ENCODE results near the gene PIH1D2. TPM values are rescaled to one million over a fixed set of nuclear protein-coding genes. Genes with fewer than 3 reads are reported as not detected.

The PIH1D2 gene
- total and polyA plus RNA-seq, 2 donors (not counting 3 experiments of a cell fraction or from before 2014, with no cell fraction given) = 0.51 to 1.3 TPM

GRCh38 chr11:112024178-112024772, 49.5 kb downstream of the PIH1D2 start:
- no peak for FAIRE-seq

More at GRCh38 chr11:112024178-112024772, 49.5 kb downstream of the PIH1D2 start:
- BruUV-seq (replicated peaks) = TSS peak; percentile 19
- Histone ChIP-seq H3K9me1 (replicated peaks; ENCODE audit: control insufficient read depth, extremely low read depth, insufficient read depth, low read length) (no peaks in the 10 kb centered on the region), H3K9ac (replicated peaks; ENCODE audit: extremely low read depth, insufficient read depth, low read length) (peak overlapping the region; percentile 78), H3K27me3 (ENCODE audit: control insufficient read depth in 2 of 2, insufficient read depth in 2 of 2, low read length in 2 of 2) (no peaks in the 10 kb centered on the region), H3K27ac (ENCODE audit: insufficient read depth, low read depth, low read length) (peak overlapping the region; percentile 64), H3K4me3 (replicated peaks in 1 of 3; ENCODE audit: insufficient read depth in 1 of 3, low read depth in 1 of 3, low read length in 3 of 3) (peak overlapping the region; percentile 63 to 86 (median 82)), H3K4me2 (ENCODE audit: insufficient read depth, low read length) (peak overlapping the region; percentile 93), H3K9me3 (replicated peaks; ENCODE audit: control insufficient read depth, insufficient read depth, low read length) (no peaks in the 10 kb centered on the region), H3K36me3 (ENCODE audit: control insufficient read depth in 2 of 2, extremely low read depth in 1 of 2, insufficient read depth in 2 of 2, low read length in 2 of 2) (peaks cover 4 to 8% of the 10 kb centered on the region in 2 experiments), H4K20me1 (replicated peaks; ENCODE audit: control insufficient read depth, extremely low read depth, insufficient read depth, low read length) (no peaks in the 10 kb centered on the region), H3K79me2 (ENCODE audit: control insufficient read depth, insufficient read depth, low read length) (peaks cover 9% of the 10 kb centered on the region), H2AFZ (ENCODE audit: low read depth, low read length) (peak overlapping the region; percentile 89), H3K4me1 (ENCODE audit: control insufficient read depth, extremely low read depth, insufficient read depth, low read length) (peaks cover 11% of the 10 kb centered on the region)
- DNase-seq (ENCODE audit: low read depth, low spot score) = no peak
- ChIA-PET POLR2A (no interaction called here), CTCF (no interaction called here)
- dilution Hi-C loops (cut with MboI; ENCODE audit: extremely low pct_ligation_motif_present, low sequenced_read_pairs) = no loop called here
- TF ChIP-seq CTCF (IDR thresholded peaks at IDR 0.05; ENCODE audit: extremely low read depth in 1 of 2, insufficient read depth in 1 of 2, low read depth in 1 of 2, low read length in 2 of 2) (no peak), GATA2 (IDR thresholded peaks at IDR 0.05; ENCODE audit: insufficient read depth, insufficient read length, low read depth, low read length) (no peak), POLR2A (IDR thresholded peaks at IDR 0.05; ENCODE audit: low read depth, low read length) (no peak), JUN (IDR thresholded peaks at IDR 0.05; ENCODE audit: borderline replicate concordance, insufficient read depth, insufficient read length, low read depth) (no peak), EZH2 (IDR thresholded peaks at IDR 0.05; ENCODE audit: borderline replicate concordance, low read depth, low read length, severe bottlenecking) (no peak), FOS (IDR thresholded peaks at IDR 0.05; ENCODE audit: borderline replicate concordance, insufficient read depth, low read length) (no peak), MYC (IDR thresholded peaks at IDR 0.05; ENCODE audit: low read depth, low read length) (no peak), MAX (IDR thresholded peaks at IDR 0.05; ENCODE audit: insufficient read depth, insufficient read length) (no peak), POLR2AphosphoS5 (IDR thresholded peaks at IDR 0.05; ENCODE audit: insufficient read depth, low read depth, low read length) (no peak)
- intact Hi-C loops (cut with micrococcal nuclease) = loop anchor here (2.0 kb wide), 1 partner anchor 153 kb away; the partner anchor contains the start of gene ALG9

Measured in endothelial cell of umbilical vein (primary cell).